Gastroesophageal sphincter (tissue), 3 donors: Measurements from ENCODE around the gene IRF2.

Source experiments
- EP300 ChIP-seq: sonication (generic); formaldehyde crosslinking; IDR thresholded peaks from one replicate; pipeline ENCODE4 v1.6.1; 2017; ENCODE audit warnings: antibody characterized with exemption, mild to moderate bottlenecking
- POLR2A ChIP-seq, 2 donors: fragments of 450-650 bp; IDR thresholded peaks; one replicate each; pipeline ENCODE4 v1.6.1; 2017; ENCODE audit warnings: antibody characterized with exemption in 2 of 2, mild to moderate bottlenecking in 2 of 2, moderate library complexity in 1 of 2
- TF ChIP-seq, protein P1 (sequence below), 4 experiments: fragments of 200-600 bp in 2 of 4; fragments of 450-650 bp in 2 of 4; sonication (generic) in 1 of 4; IDR thresholded peaks; one replicate each; pipeline ENCODE4 v1.5.1; 2017 to 2019; ENCODE audit warnings: antibody characterized with exemption in 4 of 4, mild to moderate bottlenecking in 2 of 4, moderate library complexity in 2 of 4

DNA sequence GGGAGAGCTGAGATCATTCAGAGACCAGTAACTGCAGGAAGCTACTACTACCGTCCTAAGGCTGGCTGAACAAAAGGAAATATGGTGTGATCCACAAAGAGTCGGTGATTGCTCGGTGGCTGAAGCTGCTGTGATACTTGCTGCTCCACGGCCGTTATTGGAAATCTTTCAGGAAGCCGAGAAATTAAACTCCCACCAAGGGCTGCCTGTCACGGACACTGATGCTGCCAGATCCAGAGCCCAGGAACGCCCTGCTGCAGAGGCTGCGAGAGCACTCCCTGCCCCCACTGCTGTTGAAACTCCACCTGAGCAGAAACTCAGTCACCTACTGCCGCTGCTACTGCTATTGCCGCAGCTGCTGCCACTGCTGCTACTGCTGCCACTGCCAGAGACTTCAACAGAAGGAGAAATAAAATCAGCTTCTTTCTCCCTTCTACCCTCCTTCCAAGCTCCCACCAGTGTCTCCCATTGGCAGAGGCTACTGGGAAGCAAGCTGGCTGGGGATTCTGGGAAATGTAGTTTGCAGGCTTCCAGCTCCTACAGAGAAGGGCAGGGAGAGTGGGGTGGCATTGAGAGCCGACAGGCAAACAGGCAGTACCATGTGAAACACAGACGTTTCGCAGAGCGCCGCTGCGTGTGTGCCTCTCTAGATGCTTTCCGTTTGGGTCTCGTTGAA, 130.7 kb downstream of the IRF2 start:
- TF ChIP-seq, protein P1, sequence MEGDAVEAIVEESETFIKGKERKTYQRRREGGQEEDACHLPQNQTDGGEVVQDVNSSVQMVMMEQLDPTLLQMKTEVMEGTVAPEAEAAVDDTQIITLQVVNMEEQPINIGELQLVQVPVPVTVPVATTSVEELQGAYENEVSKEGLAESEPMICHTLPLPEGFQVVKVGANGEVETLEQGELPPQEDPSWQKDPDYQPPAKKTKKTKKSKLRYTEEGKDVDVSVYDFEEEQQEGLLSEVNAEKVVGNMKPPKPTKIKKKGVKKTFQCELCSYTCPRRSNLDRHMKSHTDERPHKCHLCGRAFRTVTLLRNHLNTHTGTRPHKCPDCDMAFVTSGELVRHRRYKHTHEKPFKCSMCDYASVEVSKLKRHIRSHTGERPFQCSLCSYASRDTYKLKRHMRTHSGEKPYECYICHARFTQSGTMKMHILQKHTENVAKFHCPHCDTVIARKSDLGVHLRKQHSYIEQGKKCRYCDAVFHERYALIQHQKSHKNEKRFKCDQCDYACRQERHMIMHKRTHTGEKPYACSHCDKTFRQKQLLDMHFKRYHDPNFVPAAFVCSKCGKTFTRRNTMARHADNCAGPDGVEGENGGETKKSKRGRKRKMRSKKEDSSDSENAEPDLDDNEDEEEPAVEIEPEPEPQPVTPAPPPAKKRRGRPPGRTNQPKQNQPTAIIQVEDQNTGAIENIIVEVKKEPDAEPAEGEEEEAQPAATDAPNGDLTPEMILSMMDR (IDR thresholded peaks at IDR 0.05), result no peak
- TF ChIP-seq EP300 (no peak), POLR2A (IDR thresholded peaks at IDR 0.05) (peak; percentile 7 to 33)
